Activated CD4-positive, alpha-beta T cell treated with anti-CD3 and anti-CD28 coated beads for 36 hours (primary cell): ENCODE measurements around the gene HSD17B8. TPM values are rescaled to one million over a fixed set of nuclear protein-coding genes. Genes with fewer than 3 reads are reported as not detected.

ENCODE experiments used
- microRNA-seq: library from miRNA; unstranded; fragments of <30 nt; microRNA quantifications from one replicate; pipeline ENCODE4 v1.2.0, GENCODE V29; 2021; ENCODE audit warnings: borderline replicate concordance
- total RNA-seq, 2 experiments: library from RNA; stranded (reverse); gene quantifications; one replicate each; pipeline ENCODE4 v1.2.3, GENCODE V29; 2021

Gene HSD17B8
- total RNA-seq, 2 experiments from 2014 or later: 23.4 to 33.2 TPM

Small RNA genes within 50 kb of the gene (microRNA-seq; reads per million reads assigned to microRNA genes)
- 40.2 reads per million, percentile 53 among the genes with 10 or more reads in this experiment for gene MIR219A1

Other genes starting within 250 kb of the HSD17B8 start
- gene BRD2, start 236.1 kb upstream of the HSD17B8 start, total RNA-seq: 100 to 1,000 TPM; 230 to 338 TPM
- 1 to 10 TPM; 1.7 to 3.3 TPM for gene HLA-DOA, start 195.1 kb upstream of the HSD17B8 start, total RNA-seq
- gene HLA-DPA1, start 131.0 kb upstream of the HSD17B8 start, total RNA-seq: 10 to 100 TPM; 11.5 to 13.3 TPM
- 1 to 10 TPM; 5.2 to 5.4 TPM for gene HLA-DPB1, start 128.7 kb upstream of the HSD17B8 start, total RNA-seq
- gene COL11A2, start 12.2 kb upstream of the HSD17B8 start, total RNA-seq: 1 to 10 TPM; 1.9 to 2.0 TPM
- gene RXRB, start 4.0 kb upstream of the HSD17B8 start, total RNA-seq: 10 to 100 TPM; 41.0 to 45.4 TPM
- 10 to 100 TPM; 33.0 to 41.8 TPM for gene SLC39A7, start 3.8 kb upstream of the HSD17B8 start, total RNA-seq
- gene RING1, start 3.8 kb downstream of the HSD17B8 start, total RNA-seq: 10 to 100 TPM; 28.3 to 39.3 TPM
- 10 to 100 TPM; 35.6 to 45.2 TPM for gene VPS52, start 67.2 kb downstream of the HSD17B8 start, total RNA-seq
- 1,000 to 10,000 TPM; 2,706 to 4,631 TPM for gene RPS18, start 67.4 kb downstream of the HSD17B8 start, total RNA-seq
- gene B3GALT4, start 72.5 kb downstream of the HSD17B8 start, total RNA-seq: 1 to 10 TPM; 2.8 to 3.5 TPM
- gene WDR46, start 84.6 kb downstream of the HSD17B8 start, total RNA-seq: 10 to 100 TPM; 63.5 to 69.4 TPM
- 10 to 100 TPM; 65.4 to 96.9 TPM for gene PFDN6, start 84.9 kb downstream of the HSD17B8 start, total RNA-seq
- 10 to 100 TPM; 19.9 to 21.5 TPM for gene RGL2, start 94.3 kb downstream of the HSD17B8 start, total RNA-seq
- 100 to 1,000 TPM; 164 to 190 TPM for gene TAPBP, start 109.4 kb downstream of the HSD17B8 start, total RNA-seq
- 1 to 10 TPM; 9.0 to 9.9 TPM for gene ZBTB22, start 113.1 kb downstream of the HSD17B8 start, total RNA-seq
- gene DAXX, start 118.3 kb downstream of the HSD17B8 start, total RNA-seq: 10 to 100 TPM; 66.2 to 75.5 TPM
- 10 to 100 TPM; 86.0 to 89.3 TPM for gene KIFC1, start 187.2 kb downstream of the HSD17B8 start, total RNA-seq
- 10 to 100 TPM; 24.9 to 28.2 TPM for gene PHF1, start 206.4 kb downstream of the HSD17B8 start, total RNA-seq
- gene CUTA, start 213.5 kb downstream of the HSD17B8 start, total RNA-seq: 100 to 1,000 TPM; 154 to 188 TPM
- 10 to 100 TPM; 43.6 to 45.6 TPM for gene SYNGAP1, start 215.4 kb downstream of the HSD17B8 start, total RNA-seq
- gene ZBTB9, start 249.9 kb downstream of the HSD17B8 start, total RNA-seq: 1 to 10 TPM; 9.3 to 9.5 TPM